Measurements from ENCODE around the gene FAM168A. TPM values are rescaled to one million over a fixed set of nuclear protein-coding genes. Genes with fewer than 3 reads are reported as not detected.

Gene FAM168A
- total RNA-seq, 4 donors from 2014 or later = 28.8 to 53.5 (median 30.6) TPM

DNA sequence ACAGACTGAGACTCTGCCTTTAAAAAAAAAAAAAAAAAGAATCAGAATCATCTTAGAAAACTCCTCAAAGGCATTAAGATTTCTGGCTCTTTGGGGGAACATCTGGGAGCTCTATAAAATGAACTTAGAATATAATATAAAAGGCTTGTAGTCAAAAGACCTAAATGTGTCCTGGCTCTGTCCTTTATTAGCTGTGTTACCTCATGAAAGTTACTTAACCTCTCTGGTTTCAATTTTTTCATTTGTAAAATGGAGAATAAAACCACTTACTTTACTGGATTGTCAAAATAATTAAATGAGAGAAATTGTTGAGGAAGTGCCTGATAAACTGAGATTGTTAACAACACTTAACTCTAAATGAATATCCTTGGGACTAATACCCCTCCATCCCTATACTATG lies 81.8 kb downstream of the FAM168A start:
- no peak for DNase-seq (ENCODE audit: low spot score in 2 of 2)
- Histone ChIP-seq H3K27ac (no peak overlapping the region), H3K4me1 (no peaks in the 10 kb centered on the region), H3K36me3 (no peaks in the 10 kb centered on the region), H3K9me3 (no peaks in the 10 kb centered on the region), H3K4me3 (no peak overlapping the region), H3K27me3 (no peaks in the 10 kb centered on the region)
- TF ChIP-seq, protein P1, sequence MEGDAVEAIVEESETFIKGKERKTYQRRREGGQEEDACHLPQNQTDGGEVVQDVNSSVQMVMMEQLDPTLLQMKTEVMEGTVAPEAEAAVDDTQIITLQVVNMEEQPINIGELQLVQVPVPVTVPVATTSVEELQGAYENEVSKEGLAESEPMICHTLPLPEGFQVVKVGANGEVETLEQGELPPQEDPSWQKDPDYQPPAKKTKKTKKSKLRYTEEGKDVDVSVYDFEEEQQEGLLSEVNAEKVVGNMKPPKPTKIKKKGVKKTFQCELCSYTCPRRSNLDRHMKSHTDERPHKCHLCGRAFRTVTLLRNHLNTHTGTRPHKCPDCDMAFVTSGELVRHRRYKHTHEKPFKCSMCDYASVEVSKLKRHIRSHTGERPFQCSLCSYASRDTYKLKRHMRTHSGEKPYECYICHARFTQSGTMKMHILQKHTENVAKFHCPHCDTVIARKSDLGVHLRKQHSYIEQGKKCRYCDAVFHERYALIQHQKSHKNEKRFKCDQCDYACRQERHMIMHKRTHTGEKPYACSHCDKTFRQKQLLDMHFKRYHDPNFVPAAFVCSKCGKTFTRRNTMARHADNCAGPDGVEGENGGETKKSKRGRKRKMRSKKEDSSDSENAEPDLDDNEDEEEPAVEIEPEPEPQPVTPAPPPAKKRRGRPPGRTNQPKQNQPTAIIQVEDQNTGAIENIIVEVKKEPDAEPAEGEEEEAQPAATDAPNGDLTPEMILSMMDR (IDR thresholded peaks at IDR 0.05) = no peak
- TF ChIP-seq EP300 (IDR thresholded peaks at IDR 0.05) (no peak), POLR2A (IDR thresholded peaks at IDR 0.05) (no peak)

DNA sequence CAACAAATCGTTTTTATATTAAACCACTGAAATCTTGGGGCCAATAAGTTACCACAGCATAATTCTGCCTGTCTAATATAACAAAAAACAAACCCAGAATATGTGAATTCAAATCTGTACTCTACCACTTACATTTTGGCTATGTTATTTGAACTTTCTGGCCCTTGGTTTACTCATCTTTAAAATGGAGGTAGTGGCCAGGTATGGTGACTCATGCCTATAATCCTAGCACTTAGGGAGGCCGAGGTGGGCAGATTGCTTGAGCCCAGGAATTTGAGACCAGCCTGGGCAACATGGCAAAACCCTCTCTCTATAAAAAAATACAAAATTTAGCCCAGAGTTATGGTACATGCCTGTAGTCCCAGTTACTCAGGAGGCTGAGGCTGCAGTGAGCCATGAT lies 84.2 kb downstream of the FAM168A start:
- 78 to 84% methylated on average over 2 of the region's 2 CpGs for WGBS, 2 donors
- H3K27ac ChIP-seq = no peak overlapping the region
- H3K36me3 ChIP-seq = no peaks in the 10 kb centered on the region
- H3K4me1 ChIP-seq = no peaks in the 10 kb centered on the region
- DNase-seq (ENCODE audit: low spot score in 2 of 2) = no peak
- H3K9me3 ChIP-seq = no peaks in the 10 kb centered on the region
- TF ChIP-seq POLR2A (IDR thresholded peaks at IDR 0.05) (no peak), EP300 (IDR thresholded peaks at IDR 0.05) (no peak)
- TF ChIP-seq, protein P1 (IDR thresholded peaks at IDR 0.05) = no peak
- no peaks in the 10 kb centered on the region for H3K27me3 ChIP-seq
- no peak overlapping the region for H3K4me3 ChIP-seq

DNA sequence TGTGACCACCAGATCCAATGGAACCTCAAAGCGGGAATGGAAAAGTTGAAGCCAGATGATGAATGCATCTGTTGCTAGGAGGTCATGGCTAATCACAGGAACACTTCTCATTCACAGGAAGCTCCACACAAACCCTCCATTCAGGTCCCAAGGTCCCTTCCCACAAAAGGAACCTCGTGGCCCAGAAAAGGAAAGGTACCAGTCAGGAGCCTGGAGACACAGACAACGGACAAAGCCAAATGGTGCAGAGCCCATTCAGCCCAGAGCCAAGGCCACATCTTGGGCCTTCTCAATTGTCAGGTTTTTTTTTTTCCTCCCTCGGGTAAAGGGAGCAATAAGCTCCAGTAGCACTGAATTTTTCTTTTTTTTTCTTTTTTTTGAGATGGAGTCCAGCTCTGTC lies 87.0 kb downstream of the FAM168A start:
- 68 to 69% methylated on average over 4 of the region's 4 CpGs for WGBS, 2 donors

DNA sequence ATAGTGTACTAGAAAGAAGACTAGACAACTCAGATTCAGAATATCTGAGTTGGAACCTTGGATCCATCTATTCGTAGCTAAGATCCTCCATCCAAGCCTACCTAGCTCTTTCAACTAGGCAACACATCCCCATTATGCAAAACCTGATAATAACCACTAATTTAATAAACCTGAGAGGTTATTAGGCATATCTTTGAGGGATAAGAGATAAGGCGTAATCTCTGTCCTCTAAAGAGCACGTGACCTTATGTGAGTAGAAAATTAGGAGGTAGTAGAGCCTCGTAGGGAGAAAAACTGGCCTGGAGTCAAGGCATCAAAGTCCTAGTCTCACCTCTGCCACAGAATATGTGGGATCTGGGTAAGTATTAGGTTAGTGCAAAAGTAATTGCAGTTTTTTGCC lies 87.8 kb downstream of the FAM168A start:
- no peak for TF ChIP-seq POLR2A (IDR thresholded peaks at IDR 0.05)
- TF ChIP-seq, protein P1 (IDR thresholded peaks at IDR 0.05) = no peak
- TF ChIP-seq EP300 (IDR thresholded peaks at IDR 0.05) = no peak
- Histone ChIP-seq H3K9me3 (no peaks in the 10 kb centered on the region), H3K4me1 (peaks cover 0 to 10% (median 0%) of the 10 kb centered on the region in 4 donors), H3K27me3 (no peaks in the 10 kb centered on the region), H3K36me3 (no peaks in the 10 kb centered on the region), H3K27ac (no peak overlapping the region), H3K4me3 (no peak overlapping the region)
- no peak for DNase-seq (ENCODE audit: low spot score in 2 of 2)
- WGBS, 2 donors = 91 to 98% methylated on average over 4 of the region's 4 CpGs

More for the DNA sequence above, 87.0 kb downstream of the FAM168A start:
- TF ChIP-seq POLR2A (IDR thresholded peaks at IDR 0.05) (no peak), EP300 (IDR thresholded peaks at IDR 0.05) (no peak)
- TF ChIP-seq, protein P1 (IDR thresholded peaks at IDR 0.05) = no peak
- H3K27me3 ChIP-seq = no peaks in the 10 kb centered on the region
- no peak overlapping the region for H3K4me3 ChIP-seq
- no peaks in the 10 kb centered on the region for H3K36me3 ChIP-seq
- H3K4me1 ChIP-seq = peaks cover 0 to 10% (median 0%) of the 10 kb centered on the region in 4 donors
- DNase-seq (ENCODE audit: low spot score in 2 of 2) = no peak
- H3K27ac ChIP-seq = no peak overlapping the region
- no peaks in the 10 kb centered on the region for H3K9me3 ChIP-seq

DNA sequence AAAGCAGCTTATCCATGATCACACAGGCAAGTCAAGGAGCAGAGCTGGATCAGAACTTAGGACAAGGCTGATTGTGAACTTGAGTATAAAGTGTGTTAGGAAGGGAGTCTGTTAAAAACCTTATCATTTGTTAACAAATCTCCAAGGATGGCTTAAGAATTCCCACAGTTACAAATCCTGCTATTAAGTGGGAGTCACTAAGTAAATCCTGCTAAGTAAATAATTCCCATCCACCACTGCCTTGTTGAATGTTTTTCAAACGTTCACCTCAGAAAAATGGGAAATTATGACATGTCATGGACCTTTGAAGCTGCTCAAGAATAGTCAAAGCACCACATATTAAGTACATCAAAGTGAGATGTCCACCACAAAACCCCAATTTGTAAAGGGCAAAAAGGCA lies 88.7 kb downstream of the FAM168A start:
- no peak for TF ChIP-seq POLR2A (IDR thresholded peaks at IDR 0.05)
- TF ChIP-seq, protein P1 (IDR thresholded peaks at IDR 0.05) = no peak
- TF ChIP-seq EP300 (IDR thresholded peaks at IDR 0.05) = no peak
- H3K27ac ChIP-seq = no peak overlapping the region
- H3K9me3 ChIP-seq = peaks cover 0 to 2% (median 0%) of the 10 kb centered on the region in 4 donors
- H3K27me3 ChIP-seq = no peaks in the 10 kb centered on the region
- H3K4me1 ChIP-seq = peaks cover 0 to 10% (median 0%) of the 10 kb centered on the region in 4 donors
- WGBS, 2 donors = 41 to 47% methylated on average over 1 of the region's 1 CpG
- H3K36me3 ChIP-seq = no peaks in the 10 kb centered on the region
- no peak overlapping the region for H3K4me3 ChIP-seq
- no peak for DNase-seq (ENCODE audit: low spot score in 2 of 2)

All from tibial nerve (tissue), 4 donors.